ENCODE results near the gene RCE1.

Gene RCE1

DNA sequence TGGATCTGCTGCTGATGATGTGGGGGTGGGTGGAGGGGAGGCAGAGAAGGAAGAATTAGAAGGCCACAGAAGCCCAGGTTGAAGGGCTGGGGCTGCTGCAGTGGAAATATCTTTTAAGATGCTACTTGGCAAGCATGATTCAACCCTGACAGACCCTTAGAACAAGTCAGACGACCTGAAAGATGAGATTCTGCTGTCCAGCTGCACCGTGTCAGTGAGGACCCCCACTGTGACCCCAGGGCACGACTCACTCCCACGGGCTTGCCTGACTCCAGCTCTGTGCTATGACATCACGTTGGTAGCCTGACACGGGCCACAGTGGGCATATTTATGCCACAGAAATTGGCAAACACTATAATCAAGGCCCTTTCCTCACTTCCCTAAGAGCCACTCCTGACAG, 49.7 kb downstream of the RCE1 start:
- Histone ChIP-seq H4K20me1 (ENCODE audit: insufficient read depth) (no peaks in the 10 kb centered on the region), H3K9ac (no peak overlapping the region), H3K4me1 (ENCODE audit: low read depth, poor library complexity, severe bottlenecking) (peaks cover 31% of the 10 kb centered on the region), H3K4me3 (IDR thresholded peaks at IDR 0.05; ENCODE audit: insufficient read depth, low read depth, low read length) (no peak overlapping the region), H2AFZ (ENCODE audit: low read depth) (no peak overlapping the region), H3K27me3 (ENCODE audit: insufficient read depth, low read depth) (no peaks in the 10 kb centered on the region), H3K36me3 (ENCODE audit: insufficient read depth) (no peaks in the 10 kb centered on the region), H3K4me2 (no peak overlapping the region), H3K79me2 (ENCODE audit: insufficient read depth, low read depth) (no peaks in the 10 kb centered on the region), H3K27ac (no peak overlapping the region; the same call in 1 of the 2 replicates)
- TF ChIP-seq, protein P1, sequence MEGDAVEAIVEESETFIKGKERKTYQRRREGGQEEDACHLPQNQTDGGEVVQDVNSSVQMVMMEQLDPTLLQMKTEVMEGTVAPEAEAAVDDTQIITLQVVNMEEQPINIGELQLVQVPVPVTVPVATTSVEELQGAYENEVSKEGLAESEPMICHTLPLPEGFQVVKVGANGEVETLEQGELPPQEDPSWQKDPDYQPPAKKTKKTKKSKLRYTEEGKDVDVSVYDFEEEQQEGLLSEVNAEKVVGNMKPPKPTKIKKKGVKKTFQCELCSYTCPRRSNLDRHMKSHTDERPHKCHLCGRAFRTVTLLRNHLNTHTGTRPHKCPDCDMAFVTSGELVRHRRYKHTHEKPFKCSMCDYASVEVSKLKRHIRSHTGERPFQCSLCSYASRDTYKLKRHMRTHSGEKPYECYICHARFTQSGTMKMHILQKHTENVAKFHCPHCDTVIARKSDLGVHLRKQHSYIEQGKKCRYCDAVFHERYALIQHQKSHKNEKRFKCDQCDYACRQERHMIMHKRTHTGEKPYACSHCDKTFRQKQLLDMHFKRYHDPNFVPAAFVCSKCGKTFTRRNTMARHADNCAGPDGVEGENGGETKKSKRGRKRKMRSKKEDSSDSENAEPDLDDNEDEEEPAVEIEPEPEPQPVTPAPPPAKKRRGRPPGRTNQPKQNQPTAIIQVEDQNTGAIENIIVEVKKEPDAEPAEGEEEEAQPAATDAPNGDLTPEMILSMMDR (conservative IDR thresholded peaks at IDR 0.05; ENCODE audit: low read depth, low read length), result no peak

- H3K9ac ChIP-seq, result no peak overlapping the region
- H3K79me2 ChIP-seq (ENCODE audit: insufficient read depth, low read depth), result no peaks in the 10 kb centered on the region
- peaks cover 31% of the 10 kb centered on the region for H3K4me1 ChIP-seq (ENCODE audit: low read depth, poor library complexity, severe bottlenecking)
- no peaks in the 10 kb centered on the region for H3K36me3 ChIP-seq (ENCODE audit: insufficient read depth)
- no peak overlapping the region for H2AFZ ChIP-seq (ENCODE audit: low read depth)
- H3K27me3 ChIP-seq (ENCODE audit: insufficient read depth, low read depth), result no peaks in the 10 kb centered on the region
- no peak overlapping the region for H3K4me2 ChIP-seq
- H3K4me3 ChIP-seq (IDR thresholded peaks at IDR 0.05; ENCODE audit: insufficient read depth, low read depth, low read length), result no peak overlapping the region
- no peak overlapping the region for H3K27ac ChIP-seq
- TF ChIP-seq, protein P1 (conservative IDR thresholded peaks at IDR 0.05; ENCODE audit: low read depth, low read length), result no peak
- H4K20me1 ChIP-seq (ENCODE audit: insufficient read depth), result no peaks in the 10 kb centered on the region
Measured at GRCh38 chr11:66894141-66894540, 50.9 kb downstream of the RCE1 start.

Measured in KMS-11 (cell line).